GM19043 (cell line): ENCODE results near the gene BHMT.
"Not testable (repeated sequence)": the region's sequence is repeated elsewhere in the genome, so short reads cannot be mapped to it uniquely, and the experiment has no call there.

Source experiments
- ATAC-seq: cut with Tn5 transposase; IDR thresholded peaks from one replicate; pipeline ENCODE4 v1.9.1; 2021; ENCODE audit warnings: low read depth; ENCODE audit not compliant: unreplicated experiment

Gene BHMT

DNA sequence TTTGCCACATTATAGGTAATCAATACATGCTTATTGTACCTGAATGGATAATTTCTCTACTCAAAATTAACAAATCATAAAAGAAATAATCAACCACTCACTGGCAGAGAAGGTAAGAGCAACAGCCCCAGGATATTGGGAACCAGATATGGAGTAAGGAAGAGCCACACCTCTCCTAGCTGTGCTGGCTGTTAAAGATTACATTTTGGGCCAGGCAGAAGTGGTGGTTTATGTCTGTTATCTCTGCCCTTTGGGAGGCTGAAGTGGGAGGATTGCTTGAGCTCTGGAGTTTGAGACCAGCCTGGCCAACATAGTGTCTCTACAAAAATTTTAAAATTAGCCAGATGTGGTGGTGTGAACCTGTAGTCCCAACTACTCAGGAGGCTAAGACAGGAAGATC, 56.4 kb downstream of the BHMT start:
- ATAC-seq: no peak

DNA sequence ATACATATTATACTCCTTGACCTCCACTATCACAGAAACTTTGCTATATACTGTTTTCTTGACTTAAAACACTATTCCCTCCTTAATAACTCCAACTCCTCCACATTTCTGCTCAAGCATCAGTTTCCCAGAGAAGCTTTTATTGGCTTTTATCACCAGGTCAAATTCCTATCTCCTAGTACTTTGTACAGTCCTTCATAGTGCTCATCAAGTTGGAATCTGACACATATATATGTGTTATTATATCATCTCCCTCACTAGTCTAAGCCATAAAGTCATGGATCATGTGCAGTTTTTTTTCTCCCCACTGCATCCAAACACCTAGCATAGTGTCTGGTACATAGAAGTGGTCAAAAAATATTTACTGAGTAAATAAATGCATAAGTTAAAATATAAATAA, 59.1 kb downstream of the BHMT start:
- ATAC-seq: no peak

DNA sequence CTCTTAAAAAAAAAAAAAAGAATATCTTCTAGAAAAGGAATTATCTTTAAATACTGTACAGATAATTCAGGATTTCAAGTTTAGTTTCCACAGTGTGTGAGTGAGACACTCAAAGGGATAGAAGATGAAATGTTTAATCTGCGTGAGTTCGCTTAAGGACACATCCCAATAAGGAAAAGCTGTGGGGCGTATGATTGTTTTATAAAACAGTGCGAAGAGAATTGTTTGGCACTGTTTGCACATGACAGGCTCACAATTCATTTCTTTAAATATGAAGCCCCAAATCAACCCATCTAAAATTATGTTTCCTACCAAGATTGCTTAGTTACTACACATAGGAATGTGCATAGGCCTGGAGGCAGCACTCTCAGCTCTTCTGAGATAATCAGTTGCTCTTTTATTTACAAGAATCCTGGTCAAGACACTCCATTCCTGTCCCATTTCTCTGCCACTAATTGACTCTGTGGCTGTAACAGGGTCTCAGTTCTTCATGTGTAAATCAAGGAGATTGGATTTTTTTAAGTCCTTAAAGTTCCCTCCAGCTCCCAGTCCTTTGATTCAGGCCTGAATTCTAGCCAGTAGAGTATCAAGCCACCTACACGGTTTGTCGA, 60.1 kb downstream of the BHMT start:
- no peak for ATAC-seq

DNA sequence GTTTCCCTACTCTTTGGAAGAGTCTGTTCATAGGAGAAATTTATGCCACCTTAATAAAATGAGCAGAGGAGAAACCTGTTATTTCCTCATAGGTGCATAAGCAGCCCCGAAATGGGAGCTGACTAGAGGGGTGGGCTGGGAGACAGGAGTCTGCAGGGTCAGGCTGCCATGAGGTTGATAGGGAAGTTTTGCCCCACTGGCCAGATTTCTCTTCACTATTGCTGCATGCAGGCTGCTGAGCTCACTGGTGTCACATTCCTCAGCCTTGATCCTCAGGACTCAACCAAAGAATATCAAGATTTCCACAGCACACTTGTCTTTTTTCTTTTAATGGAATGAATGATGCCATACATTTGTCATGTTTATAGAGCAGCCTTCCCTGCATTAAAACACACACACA, 60.7 kb downstream of the BHMT start:
- ATAC-seq: no peak

DNA sequence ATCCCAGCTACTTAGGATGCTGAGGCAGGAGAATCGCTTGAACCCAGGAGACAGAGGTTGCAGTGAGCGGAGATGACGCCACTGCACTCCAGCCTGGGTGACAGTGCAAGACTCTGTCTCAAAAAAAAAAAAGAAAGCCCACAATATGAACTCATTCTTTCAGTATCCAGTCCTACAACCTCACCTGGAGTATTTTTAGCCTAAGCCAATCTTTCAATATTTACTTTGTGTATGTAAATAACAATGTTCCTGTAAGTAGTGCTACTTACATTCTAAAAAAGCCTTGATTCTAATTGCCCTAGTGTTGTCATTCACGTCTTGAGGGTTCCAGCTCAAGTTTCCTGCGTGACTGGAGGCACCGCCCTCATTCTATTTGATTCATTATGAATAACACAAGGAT, 62.0 kb downstream of the BHMT start:
- ATAC-seq: no peak

DNA sequence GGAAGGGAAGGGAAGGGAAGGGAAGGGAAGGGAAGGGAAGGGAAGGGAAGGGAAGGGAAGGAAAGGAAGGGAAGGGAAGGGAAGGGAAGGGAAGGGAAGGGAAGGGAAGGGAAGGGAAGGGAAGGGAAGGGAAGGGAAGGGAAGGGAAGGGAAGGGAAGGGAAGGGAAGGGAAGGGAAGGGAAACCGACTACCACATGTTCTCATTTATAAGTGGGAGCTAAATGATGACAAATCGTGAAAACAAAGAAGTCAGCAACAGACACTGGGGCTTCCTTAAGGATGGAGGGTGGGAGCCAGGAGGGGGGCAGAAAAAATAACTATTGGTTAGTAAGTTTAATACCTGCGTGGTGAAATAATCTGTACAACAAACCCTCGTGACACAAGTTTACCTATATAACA, 68.8 kb downstream of the BHMT start:
- ATAC-seq: not testable (repeated sequence)

DNA sequence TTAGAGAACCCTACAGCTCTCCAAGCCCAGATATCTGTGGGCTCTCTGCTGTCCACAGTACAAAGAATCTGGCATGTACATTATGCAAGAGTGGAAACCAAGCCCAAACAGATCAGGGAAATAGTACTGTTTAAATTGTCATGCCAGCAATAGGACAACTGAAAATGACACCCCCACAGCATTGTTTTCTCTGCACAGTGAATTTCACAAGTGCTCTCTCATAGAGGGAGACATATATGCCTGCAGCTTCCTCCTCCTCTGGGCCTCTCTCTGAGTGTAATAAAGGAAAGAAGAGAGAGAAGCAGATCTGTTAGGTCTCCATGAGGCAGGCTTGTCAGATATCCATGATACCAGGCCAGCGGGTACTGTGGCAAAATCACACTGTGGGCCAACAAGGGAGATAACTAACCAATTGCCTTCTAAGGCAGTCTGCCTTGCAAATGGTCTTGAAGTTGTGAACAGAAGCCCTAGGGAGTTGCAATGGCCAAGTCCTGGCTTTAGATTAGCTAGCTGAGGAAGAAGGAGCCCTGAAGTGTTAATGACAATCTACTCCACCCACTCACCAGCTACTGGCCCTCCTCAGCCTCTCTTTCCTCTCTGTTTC, 69.9 kb downstream of the BHMT start:
- ATAC-seq: no peak
